Measurements from ENCODE around the gene TFAP2A.

DNA sequence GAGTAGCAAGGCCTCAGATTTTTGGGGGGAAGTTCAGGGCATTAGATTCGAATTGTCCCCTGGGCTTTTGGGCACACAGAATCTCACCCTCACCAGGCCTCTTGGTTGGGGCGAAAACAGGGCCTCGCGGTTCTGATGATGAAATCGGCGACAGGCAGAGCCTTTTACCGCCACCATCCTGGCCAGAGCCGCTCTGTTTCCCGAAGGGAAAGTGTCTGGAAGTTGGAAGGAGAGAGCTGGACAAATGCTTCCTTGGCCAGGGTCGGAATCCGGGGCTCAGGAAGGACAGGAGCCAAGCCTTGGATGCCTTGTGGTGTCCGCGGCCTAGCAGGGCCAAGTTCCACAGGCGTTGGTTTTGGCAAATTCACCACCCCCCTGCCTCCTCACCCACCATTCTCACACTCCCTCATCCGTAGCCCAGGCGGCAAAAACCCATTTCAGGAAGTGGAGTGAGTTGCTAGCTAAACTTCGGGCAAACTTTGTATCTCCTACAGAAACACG is 3.5 kb upstream of the TFAP2A start:
- TF ChIP-seq, protein P1, sequence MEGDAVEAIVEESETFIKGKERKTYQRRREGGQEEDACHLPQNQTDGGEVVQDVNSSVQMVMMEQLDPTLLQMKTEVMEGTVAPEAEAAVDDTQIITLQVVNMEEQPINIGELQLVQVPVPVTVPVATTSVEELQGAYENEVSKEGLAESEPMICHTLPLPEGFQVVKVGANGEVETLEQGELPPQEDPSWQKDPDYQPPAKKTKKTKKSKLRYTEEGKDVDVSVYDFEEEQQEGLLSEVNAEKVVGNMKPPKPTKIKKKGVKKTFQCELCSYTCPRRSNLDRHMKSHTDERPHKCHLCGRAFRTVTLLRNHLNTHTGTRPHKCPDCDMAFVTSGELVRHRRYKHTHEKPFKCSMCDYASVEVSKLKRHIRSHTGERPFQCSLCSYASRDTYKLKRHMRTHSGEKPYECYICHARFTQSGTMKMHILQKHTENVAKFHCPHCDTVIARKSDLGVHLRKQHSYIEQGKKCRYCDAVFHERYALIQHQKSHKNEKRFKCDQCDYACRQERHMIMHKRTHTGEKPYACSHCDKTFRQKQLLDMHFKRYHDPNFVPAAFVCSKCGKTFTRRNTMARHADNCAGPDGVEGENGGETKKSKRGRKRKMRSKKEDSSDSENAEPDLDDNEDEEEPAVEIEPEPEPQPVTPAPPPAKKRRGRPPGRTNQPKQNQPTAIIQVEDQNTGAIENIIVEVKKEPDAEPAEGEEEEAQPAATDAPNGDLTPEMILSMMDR (IDR thresholded peaks at IDR 0.05) = no peak
- no peak for TF ChIP-seq POLR2A (IDR thresholded peaks at IDR 0.05)

All from heart left ventricle (tissue), 13 donors.